ENCODE measurements around the gene PLB1. TPM values are rescaled to one million over a fixed set of nuclear protein-coding genes. Genes with fewer than 3 reads are reported as not detected.

The PLB1 gene
- total RNA-seq, 4 donors from 2014 or later = 1.1 to 6.5 (median 2.3) TPM

GRCh38 chr2:28593160-28593755 lies 97.4 kb downstream of the PLB1 start:
- Histone ChIP-seq H3K9me3 (no peaks in the 10 kb centered on the region), H3K36me3 (no peaks in the 10 kb centered on the region), H3K27ac (peak overlapping the region in 2 of 4 donors; percentile 86 to 87), H3K27me3 (no peaks in the 10 kb centered on the region), H3K4me3 (no peak overlapping the region), H3K4me1 (peaks cover 10 to 27% (median 18%) of the 10 kb centered on the region in 3 donors)
- 63 to 69% methylated on average over 9 to 10 of the region's 11 CpGs for WGBS, 2 donors
- DNase-seq = no peak
- intact Hi-C loops (cut with DNase I) = loop anchor here (5.0 kb wide), 1 partner anchor 164 kb away; no protein-coding TSS in a partner anchor
- no peak for TF ChIP-seq POLR2A (IDR thresholded peaks at IDR 0.05)
- TF ChIP-seq CTCF (IDR thresholded peaks at IDR 0.05) = no peak

- Histone ChIP-seq H3K4me3 (peak overlapping the region in 1 of 4 donors; percentile 41), H3K36me3 (no peaks in the 10 kb centered on the region), H3K9me3 (no peaks in the 10 kb centered on the region), H3K27me3 (no peaks in the 10 kb centered on the region), H3K4me1 (peaks cover 10 to 27% (median 18%) of the 10 kb centered on the region in 3 donors), H3K27ac (peak overlapping the region; percentile 76 to 89 (median 86))
- no peak for TF ChIP-seq POLR2A (IDR thresholded peaks at IDR 0.05)
- TF ChIP-seq CTCF (IDR thresholded peaks at IDR 0.05) = no peak
- 40 to 46% methylated on average over 9 of the region's 9 CpGs for WGBS, 2 donors
- no peak for DNase-seq
- intact Hi-C loops (cut with DNase I) = loop anchor here (5.0 kb wide), 1 partner anchor 163 kb away; no protein-coding TSS in a partner anchor
Measured at GRCh38 chr2:28594000-28594331, 98.1 kb downstream of the PLB1 start.

- H3K27me3 ChIP-seq = no peaks in the 10 kb centered on the region
- TF ChIP-seq CTCF (IDR thresholded peaks at IDR 0.05) (peak; percentile 83 to 95 (median 90)), POLR2A (IDR thresholded peaks at IDR 0.05) (peak in 1 of 4 donors; percentile 38)
- intact Hi-C loops (cut with DNase I) = loop anchor here (5.0 kb wide), 1 partner anchor 163 kb away; no protein-coding TSS in a partner anchor
- H3K4me1 ChIP-seq = peaks cover 10 to 27% (median 18%) of the 10 kb centered on the region in 3 donors
- 20 to 34% methylated on average over 16 of the region's 20 CpGs for WGBS, 2 donors
- peak; percentile 29 for DNase-seq
- peak overlapping the region; percentile 76 to 89 (median 86) for H3K27ac ChIP-seq
- H3K9me3 ChIP-seq = no peaks in the 10 kb centered on the region
- H3K36me3 ChIP-seq = no peaks in the 10 kb centered on the region
- H3K4me3 ChIP-seq = peak overlapping the region in 1 of 4 donors; percentile 41
Measured at GRCh38 chr2:28594332-28595108, 98.7 kb downstream of the PLB1 start.

- Histone ChIP-seq H3K9me3 (no peaks in the 10 kb centered on the region), H3K4me1 (peaks cover 10 to 27% (median 18%) of the 10 kb centered on the region in 3 donors), H3K4me3 (no peak overlapping the region), H3K27me3 (no peaks in the 10 kb centered on the region), H3K27ac (peak overlapping the region; percentile 76 to 89 (median 86)), H3K36me3 (no peaks in the 10 kb centered on the region)
- TF ChIP-seq CTCF (IDR thresholded peaks at IDR 0.05) (no peak), POLR2A (IDR thresholded peaks at IDR 0.05) (no peak)
- 76 to 87% methylated on average over 4 of the region's 4 CpGs for WGBS, 2 donors
- no peak for DNase-seq
- intact Hi-C loops (cut with DNase I) = no loop called here
Measured at GRCh38 chr2:28595323-28595722, 99.5 kb downstream of the PLB1 start.

- Histone ChIP-seq H3K9me3 (no peaks in the 10 kb centered on the region), H3K27me3 (no peaks in the 10 kb centered on the region), H3K4me3 (no peak overlapping the region), H3K4me1 (peaks cover 8 to 43% (median 17%) of the 10 kb centered on the region in 3 donors), H3K27ac (peak overlapping the region in 1 of 4 donors; percentile 27), H3K36me3 (no peaks in the 10 kb centered on the region)
- DNase-seq = no peak
- 77 to 85% methylated on average over 4 to 6 of the region's 7 CpGs for WGBS, 2 donors
- no peak for TF ChIP-seq POLR2A (IDR thresholded peaks at IDR 0.05)
- no peak for TF ChIP-seq CTCF (IDR thresholded peaks at IDR 0.05)
- intact Hi-C loops (cut with DNase I) = no loop called here
Measured at GRCh38 chr2:28598484-28598883, 102.6 kb downstream of the PLB1 start.

All from esophagus squamous epithelium (tissue), 5 donors.